Measurements from ENCODE around the gene PAPOLA.

The PAPOLA gene

DNA sequence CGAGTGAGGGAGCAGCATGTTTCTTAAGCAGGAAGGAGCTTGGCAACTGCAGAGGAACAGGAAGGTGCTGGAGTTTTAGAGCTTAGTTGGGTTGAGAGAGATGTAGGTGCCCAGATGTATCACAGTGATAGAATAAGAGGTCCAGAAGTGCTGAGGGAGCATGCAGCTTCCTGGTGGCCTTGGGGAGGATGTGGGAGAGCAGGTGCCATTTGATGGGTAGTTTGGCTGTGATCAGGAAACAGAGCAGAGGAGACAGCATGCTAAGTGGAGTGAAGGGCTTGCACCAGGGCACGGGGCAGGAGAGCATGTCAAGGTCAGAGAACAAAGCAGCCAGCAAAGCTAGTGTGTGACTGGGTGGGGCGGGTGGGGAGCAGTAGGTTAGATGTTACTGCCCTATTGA is 74.8 kb downstream of the PAPOLA start:
- no peak for TF ChIP-seq EZH2phosphoT487 (conservative IDR thresholded peaks at IDR 0.05; ENCODE audit: low read length)
- TF ChIP-seq, protein P1, sequence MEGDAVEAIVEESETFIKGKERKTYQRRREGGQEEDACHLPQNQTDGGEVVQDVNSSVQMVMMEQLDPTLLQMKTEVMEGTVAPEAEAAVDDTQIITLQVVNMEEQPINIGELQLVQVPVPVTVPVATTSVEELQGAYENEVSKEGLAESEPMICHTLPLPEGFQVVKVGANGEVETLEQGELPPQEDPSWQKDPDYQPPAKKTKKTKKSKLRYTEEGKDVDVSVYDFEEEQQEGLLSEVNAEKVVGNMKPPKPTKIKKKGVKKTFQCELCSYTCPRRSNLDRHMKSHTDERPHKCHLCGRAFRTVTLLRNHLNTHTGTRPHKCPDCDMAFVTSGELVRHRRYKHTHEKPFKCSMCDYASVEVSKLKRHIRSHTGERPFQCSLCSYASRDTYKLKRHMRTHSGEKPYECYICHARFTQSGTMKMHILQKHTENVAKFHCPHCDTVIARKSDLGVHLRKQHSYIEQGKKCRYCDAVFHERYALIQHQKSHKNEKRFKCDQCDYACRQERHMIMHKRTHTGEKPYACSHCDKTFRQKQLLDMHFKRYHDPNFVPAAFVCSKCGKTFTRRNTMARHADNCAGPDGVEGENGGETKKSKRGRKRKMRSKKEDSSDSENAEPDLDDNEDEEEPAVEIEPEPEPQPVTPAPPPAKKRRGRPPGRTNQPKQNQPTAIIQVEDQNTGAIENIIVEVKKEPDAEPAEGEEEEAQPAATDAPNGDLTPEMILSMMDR (IDR thresholded peaks at IDR 0.05; ENCODE audit: insufficient read depth, low read length, poor library complexity, severe bottlenecking): no peak
- Histone ChIP-seq H3K27me3 (ENCODE audit: low read length) (no peaks in the 10 kb centered on the region), H3K4me2 (ENCODE audit: low read depth, low read length, poor library complexity, severe bottlenecking) (no peak overlapping the region), H2AFZ (ENCODE audit: low read depth, low read length, severe bottlenecking) (no peak overlapping the region), H3K4me3 (ENCODE audit: insufficient read depth, low read length, poor library complexity, severe bottlenecking) (no peak overlapping the region), H3K9ac (ENCODE audit: low read length) (no peak overlapping the region), H3F3A (ENCODE audit: insufficient read depth) (0 out of 2 replicates have a peak, but pooled peaks cover 4% of the 10 kb centered on the region), H3K9me3 (ENCODE audit: insufficient read depth, low read length) (no peaks in the 10 kb centered on the region), H4K20me1 (ENCODE audit: low read depth, low read length) (no peaks in the 10 kb centered on the region), H3K36me3 (ENCODE audit: low read length) (no peaks in the 10 kb centered on the region), H3K79me2 (ENCODE audit: insufficient read depth, low read length) (no peaks in the 10 kb centered on the region), H3K27ac (ENCODE audit: low read depth, low read length) (no peak overlapping the region), H3K9me2 (replicated peaks; ENCODE audit: insufficient read depth, low read length) (no peaks in the 10 kb centered on the region)

DNA sequence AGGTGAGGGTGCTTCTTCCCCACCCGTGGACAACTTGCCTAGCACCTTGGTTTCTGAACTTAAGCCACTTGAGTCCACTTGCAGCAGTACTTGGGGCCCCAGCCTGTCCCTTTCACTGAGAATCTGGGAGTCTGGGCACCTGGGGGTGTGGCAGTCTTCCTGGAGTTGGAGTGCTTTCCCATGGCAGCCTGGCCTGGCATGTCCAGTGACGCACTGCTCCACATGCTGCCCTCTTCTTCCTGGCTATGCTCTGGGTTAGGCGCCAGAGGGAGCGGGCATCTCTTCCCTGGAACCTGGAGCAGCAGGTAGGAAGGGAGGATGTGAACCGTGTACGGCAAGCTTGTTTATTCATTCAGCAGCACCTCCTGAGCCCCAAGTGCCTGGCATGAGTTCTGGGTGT is 76.4 kb downstream of the PAPOLA start:
- H2AFZ ChIP-seq (ENCODE audit: low read depth, low read length, severe bottlenecking): no peak overlapping the region
- no peak overlapping the region for H3K4me2 ChIP-seq (ENCODE audit: low read depth, low read length, poor library complexity, severe bottlenecking)
- no peak overlapping the region for H3K4me3 ChIP-seq (ENCODE audit: insufficient read depth, low read length, poor library complexity, severe bottlenecking)
- TF ChIP-seq, protein P1 (IDR thresholded peaks at IDR 0.05; ENCODE audit: insufficient read depth, low read length, poor library complexity, severe bottlenecking): no peak
- TF ChIP-seq EZH2phosphoT487 (conservative IDR thresholded peaks at IDR 0.05; ENCODE audit: low read length): no peak
- no peaks in the 10 kb centered on the region for H3K79me2 ChIP-seq (ENCODE audit: insufficient read depth, low read length)
- no peaks in the 10 kb centered on the region for H3K27me3 ChIP-seq (ENCODE audit: low read length)
- no peaks in the 10 kb centered on the region for H4K20me1 ChIP-seq (ENCODE audit: low read depth, low read length)
- no peaks in the 10 kb centered on the region for H3K9me2 ChIP-seq (replicated peaks; ENCODE audit: insufficient read depth, low read length)
- no peak overlapping the region for H3K27ac ChIP-seq (ENCODE audit: low read depth, low read length)
- 0 out of 2 replicates have a peak, but pooled peaks cover 4% of the 10 kb centered on the region for H3F3A ChIP-seq (ENCODE audit: insufficient read depth)
- no peak overlapping the region for H3K9ac ChIP-seq (ENCODE audit: low read length)
- no peaks in the 10 kb centered on the region for H3K9me3 ChIP-seq (ENCODE audit: insufficient read depth, low read length)
- no peaks in the 10 kb centered on the region for H3K36me3 ChIP-seq (ENCODE audit: low read length)

DNA sequence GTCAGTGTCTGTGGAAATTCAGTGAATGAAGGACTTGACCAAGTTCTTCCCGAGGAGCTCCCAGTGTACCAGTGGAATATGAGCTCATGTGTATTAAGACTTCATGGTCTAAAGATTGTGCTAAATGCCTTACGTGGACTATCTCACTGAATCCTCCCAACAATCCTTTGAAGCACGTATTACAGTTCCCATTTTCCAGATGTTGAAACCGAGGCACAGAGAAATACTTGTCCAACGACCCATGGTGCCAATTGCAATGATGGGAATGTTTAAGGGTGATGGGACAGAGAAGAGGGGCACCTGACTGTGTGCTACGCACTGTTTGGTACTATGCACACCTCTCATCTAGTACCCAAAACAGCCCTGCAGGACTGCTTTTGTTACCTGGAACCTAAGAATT is 77.2 kb downstream of the PAPOLA start:
- Histone ChIP-seq H3K4me3 (ENCODE audit: insufficient read depth, low read length, poor library complexity, severe bottlenecking) (no peak overlapping the region), H4K20me1 (ENCODE audit: low read depth, low read length) (no peaks in the 10 kb centered on the region), H3K27ac (ENCODE audit: low read depth, low read length) (no peak overlapping the region), H2AFZ (ENCODE audit: low read depth, low read length, severe bottlenecking) (no peak overlapping the region), H3K9me3 (ENCODE audit: insufficient read depth, low read length) (no peaks in the 10 kb centered on the region), H3K9me2 (replicated peaks; ENCODE audit: insufficient read depth, low read length) (no peaks in the 10 kb centered on the region), H3K27me3 (ENCODE audit: low read length) (no peaks in the 10 kb centered on the region), H3K9ac (ENCODE audit: low read length) (no peak overlapping the region), H3K36me3 (ENCODE audit: low read length) (no peaks in the 10 kb centered on the region), H3F3A (ENCODE audit: insufficient read depth) (0 out of 2 replicates have a peak, but pooled peaks cover 4% of the 10 kb centered on the region), H3K4me2 (ENCODE audit: low read depth, low read length, poor library complexity, severe bottlenecking) (no peak overlapping the region), H3K79me2 (ENCODE audit: insufficient read depth, low read length) (no peaks in the 10 kb centered on the region)
- TF ChIP-seq EZH2phosphoT487 (conservative IDR thresholded peaks at IDR 0.05; ENCODE audit: low read length): no peak
- TF ChIP-seq, protein P1 (IDR thresholded peaks at IDR 0.05; ENCODE audit: insufficient read depth, low read length, poor library complexity, severe bottlenecking): no peak
